WTC11 (cell line): ENCODE data around the gene CEP85. TPM values are rescaled to one million over a fixed set of nuclear protein-coding genes. Genes with fewer than 3 reads are reported as not detected.

Source experiments
- ATAC-seq: fragments of 200-7000 bp; cut with Tn5 transposase; 2 replicates; pipeline ENCODE4 v1.10.0; 2021; ENCODE audit warnings: mild to moderate bottlenecking, moderate library complexity
- CTCF ChIA-PET: fragments of 300-600 bp; sonication (Branson Sonifier 250); formaldehyde crosslinking; loops from one replicate; lab custom pipeline; 2021; ENCODE audit warnings: antibody characterized with exemption; lab: Charles Lee
- POLR2A ChIA-PET: fragments of 350-600 bp; sonication (Branson Sonifier 250); formaldehyde crosslinking; loops from one replicate; lab custom pipeline; 2021; ENCODE audit warnings: antibody characterized with exemption; lab: Charles Lee
- DNase-seq: peaks from one replicate; pipeline ENCODE4 v3.0.0; 2021; ENCODE audit warnings: low spot score
- H3K27ac Mint-ChIP-seq: 2 replicates; pipeline ENCODE4 v1.8.0; 2021; ENCODE audit warnings: mixed read lengths
- H3K27me3 Mint-ChIP-seq: 2 replicates; pipeline ENCODE4 v1.8.0; 2021; ENCODE audit warnings: low read depth, mild to moderate bottlenecking, moderate library complexity, mixed read lengths
- H3K36me3 Mint-ChIP-seq: 2 replicates; pipeline ENCODE4 v1.8.0; 2021; ENCODE audit warnings: mixed read lengths
- H3K4me1 Mint-ChIP-seq: 2 replicates; pipeline ENCODE4 v1.8.0; 2022; ENCODE audit warnings: mixed read lengths
- H3K4me3 Mint-ChIP-seq: 2 replicates; pipeline ENCODE4 v1.8.0; 2021; ENCODE audit warnings: mild to moderate bottlenecking, moderate library complexity, mixed read lengths
- H3K9me3 Mint-ChIP-seq: 2 replicates; pipeline ENCODE4 v1.8.0; 2021; ENCODE audit warnings: mixed read lengths
- AFF4 ChIP-seq: sonication (generic); formaldehyde crosslinking; IDR thresholded peaks from 2 replicates; pipeline ENCODE4 v1.8.1; 2023; ENCODE audit warnings: mild to moderate bottlenecking, missing genetic modification reagents, borderline replicate concordance
- AR ChIP-seq: fragments of 250-450 bp; sonication (Bioruptor Pico); IDR thresholded peaks from 2 replicates; pipeline ENCODE4 v1.9.0; 2021; ENCODE audit warnings: mild to moderate bottlenecking
- ATF2 ChIP-seq: sonication (generic); formaldehyde crosslinking; IDR thresholded peaks from 2 replicates; pipeline ENCODE4 v1.8.1; 2022; ENCODE audit warnings: low read depth, missing genetic modification reagents, borderline replicate concordance
- CREB1 ChIP-seq: sonication (generic); formaldehyde crosslinking; IDR thresholded peaks from 2 replicates; pipeline ENCODE4 v1.8.0; 2023; ENCODE audit warnings: mild to moderate bottlenecking, missing genetic modification reagents
- ELF4 ChIP-seq: sonication (generic); formaldehyde crosslinking; IDR thresholded peaks from 2 replicates; pipeline ENCODE4 v1.8.1; 2022; ENCODE audit warnings: low read depth, mild to moderate bottlenecking, moderate library complexity, missing genetic modification reagents
- EMX1 ChIP-seq: fragments of 250-450 bp; sonication (Bioruptor Pico); IDR thresholded peaks from 2 replicates; pipeline ENCODE4 v1.8.0; 2021; ENCODE audit warnings: mild to moderate bottlenecking
- FOXJ3 ChIP-seq: sonication (generic); formaldehyde crosslinking; IDR thresholded peaks from 2 replicates; pipeline ENCODE4 v1.9.0; 2021; ENCODE audit warnings: missing genetic modification reagents, mild to moderate bottlenecking, borderline replicate concordance
- GTF2I ChIP-seq: fragments of 250-450 bp; sonication (Bioruptor Pico); conservative IDR thresholded peaks from 2 replicates; pipeline ENCODE4 v1.4.0; 2021; ENCODE audit warnings: mild to moderate bottlenecking
- MAX ChIP-seq: sonication (generic); formaldehyde crosslinking; IDR thresholded peaks from 2 replicates; pipeline ENCODE4 v1.8.0; 2022; ENCODE audit warnings: mild to moderate bottlenecking, missing genetic modification reagents
- NR1H2 ChIP-seq: sonication (generic); formaldehyde crosslinking; IDR thresholded peaks from 2 replicates; pipeline ENCODE4 v1.9.0; 2021; ENCODE audit warnings: mild to moderate bottlenecking, moderate library complexity, missing genetic modification reagents
- ZBTB43 ChIP-seq: sonication (generic); formaldehyde crosslinking; IDR thresholded peaks from 2 replicates; pipeline ENCODE4 v1.8.1; 2023; ENCODE audit warnings: mild to moderate bottlenecking, missing genetic modification reagents
- ZNF263 ChIP-seq: sonication (generic); formaldehyde crosslinking; IDR thresholded peaks from 2 replicates; pipeline ENCODE4 v1.8.1; 2022; ENCODE audit warnings: low read depth, mild to moderate bottlenecking, moderate library complexity, missing genetic modification reagents
- total RNA-seq: library from RNA; stranded (reverse); gene quantifications from 3 replicates; pipeline ENCODE4 v1.2.3, GENCODE V29; 2021

The CEP85 gene
- total RNA-seq, 1 experiment from 2014 or later = 40.8 TPM

- Mint-ChIP-seq H3K4me3 (no peak overlapping the region), H3K27ac (no peak overlapping the region), H3K4me1 (peaks cover 35% of the 10 kb centered on the region), H3K27me3 (no peaks in the 10 kb centered on the region), H3K36me3 (peaks cover 53% of the 10 kb centered on the region), H3K9me3 (no peaks in the 10 kb centered on the region)
- ChIA-PET CTCF (interaction anchor here (0.6 to 1.3 kb wide), 2 partner anchors 86 to 139 kb away, joined by 3 to 4 read pairs; no protein-coding TSS in a partner anchor), POLR2A (no interaction called here)
- ATAC-seq (no peak), DNase-seq (no peak)
- TF ChIP-seq FOXJ3 (CRISPR knock-in tag) = no peak
- TF ChIP-seq CREB1 (CRISPR knock-in tag) = no peak
- TF ChIP-seq MAX = no peak
- TF ChIP-seq ATF2 (CRISPR knock-in tag) = no peak
- no peak for TF ChIP-seq EMX1
- TF ChIP-seq NR1H2 (CRISPR knock-in tag) = no peak
- no peak for TF ChIP-seq GTF2I (CRISPR knock-in tag)
- TF ChIP-seq AR (CRISPR knock-in tag) = no peak
These were observed 43.7 kb downstream of the CEP85 start for GRCh38 chr1:26277719-26278118.

- ChIA-PET CTCF (interaction anchor here (1.3 to 1.8 kb wide), 2 partner anchors 113 to 139 kb away, joined by 4 to 17 read pairs; no protein-coding TSS in a partner anchor), POLR2A (no interaction called here)
- TF ChIP-seq ELF4 (CRISPR knock-in tag) (no peak), AFF4 (no peak), ZNF263 (CRISPR knock-in tag) (no peak), ZBTB43 (CRISPR knock-in tag) (no peak)
- Mint-ChIP-seq H3K4me3 (no peak overlapping the region), H3K36me3 (peaks cover 47% of the 10 kb centered on the region), H3K9me3 (no peaks in the 10 kb centered on the region), H3K27me3 (no peaks in the 10 kb centered on the region), H3K27ac (no peak overlapping the region), H3K4me1 (peaks cover 41% of the 10 kb centered on the region)
- no peak for DNase-seq
- no peak for ATAC-seq
These were observed 44.3 kb downstream of the CEP85 start for GRCh38 chr1:26278303-26278702.
